K562 (cell line): ENCODE results near the gene OVOL1. TPM values are rescaled to one million over a fixed set of nuclear protein-coding genes. Genes with fewer than 3 reads are reported as not detected.

Experiments used
- ADNP ChIP-seq: fragments of 200-800 bp; sonication (Bioruptor generic); IDR thresholded peaks from 2 replicates; pipeline ENCODE4 v1.6.1; 2016; ENCODE audit warnings: missing genetic modification characterization, missing compliant biosample characterization
- ARNT ChIP-seq, 2 experiments: fragments of 450-650 bp; IDR thresholded peaks; 2 replicates each; pipeline ENCODE4 v1.6.1; 2016; ENCODE audit warnings: mild to moderate bottlenecking in 1 of 2
- E2F3 ChIP-seq: fragments of 250-450 bp; sonication (Bioruptor Pico); IDR thresholded peaks from 2 replicates; pipeline ENCODE4 v1.4.0; 2020; ENCODE audit warnings: mild to moderate bottlenecking
- EP300 ChIP-seq: IDR thresholded peaks from 2 replicates; pipeline ENCODE4 v1.6.1; 2012; ENCODE audit warnings: low read length, improper control_type of control experiment
- HOXB6 ChIP-seq: fragments of 250-450 bp; sonication (Bioruptor Pico); IDR thresholded peaks from 2 replicates; pipeline ENCODE4 v1.5.1; 2022; ENCODE audit warnings: mild to moderate bottlenecking, borderline replicate concordance
- MAFK ChIP-seq: IDR thresholded peaks from 2 replicates; pipeline ENCODE4 v1.6.1; 2011; ENCODE audit warnings: low read length, improper control_type of control experiment
- MIER1 ChIP-seq: fragments of 450-650 bp; IDR thresholded peaks from 2 replicates; pipeline ENCODE4 v1.6.1; 2016; ENCODE audit warnings: antibody characterized with exemption, mild to moderate bottlenecking, low read depth
- PHF8 ChIP-seq: fragments of 200-600 bp; sonication (generic); IDR thresholded peaks from 2 replicates; pipeline ENCODE4 v1.6.1; 2012; ENCODE audit warnings: mixed run types, mild to moderate bottlenecking, inconsistent platforms, low read length, moderate library complexity, borderline replicate concordance
- POLR2AphosphoS2 ChIP-seq: IDR thresholded peaks from 2 replicates; pipeline ENCODE4 v1.6.1; 2012; ENCODE audit warnings: low read length, improper control_type of control experiment
- XRCC4 ChIP-seq: IDR thresholded peaks from one replicate; pipeline ENCODE4 v1.6.1; 2011; ENCODE audit not compliant: insufficient read depth, insufficient read length; ENCODE audit errors: extremely low read depth
- XRCC5 ChIP-seq: fragments of 200-400 bp; formaldehyde crosslinking; IDR thresholded peaks from 2 replicates; pipeline ENCODE4 v1.6.1; 2017; ENCODE audit warnings: low read depth, mild to moderate bottlenecking, low read length
- ZC3H11A ChIP-seq: IDR thresholded peaks from 2 replicates; pipeline ENCODE4 v1.6.1; 2012; ENCODE audit warnings: low read depth, low read length, improper control_type of control experiment
- ZFP36 ChIP-seq: fragments of 150-350 bp; IDR thresholded peaks from 2 replicates; pipeline ENCODE4 v1.6.1; 2018; ENCODE audit warnings: low read length, low read depth; ENCODE audit not compliant: partially characterized antibody
- ZNF384 ChIP-seq: IDR thresholded peaks from 2 replicates; pipeline ENCODE4 v1.6.1; 2012; ENCODE audit warnings: low read depth, low read length, improper control_type of control experiment
- polyA plus RNA-seq, 8 experiments: library from polyadenylated mRNA; depleted of rRNA in 4 of 8; stranded (reverse) in 5 of 8; unstranded in 3 of 8; fragments of >200 nt; fragmentation: Nextera tagmentation in 2 of 8; fragmentation: Illumina TruSeq in 1 of 8; extraction: Ambion mirVana in 2 of 8; extraction: Trizol in 1 of 8; gene quantifications; 2 replicates each; pipeline versions ENCODE4 v1.2.1 to v1.2.3, GENCODE V29; 2011 to 2014; ENCODE audit warnings: inconsistent platforms in 1 of 8, missing spikeins in 1 of 8
- total RNA-seq, 7 experiments: library from RNA; depleted of rRNA in 6 of 7; stranded (reverse); fragments of >200 nt in 6 of 7; fragmentation: Illumina TruSeq in 2 of 7; extraction: Trizol in 2 of 7; gene quantifications; 2 replicates each; pipeline versions ENCODE4 v1.2.1 to v1.2.3, GENCODE V29; 2011 to 2021; ENCODE audit warnings: low replicate concordance in 1 of 7
- TF ChIP-seq, protein P1 (sequence below): sonication (generic); formaldehyde crosslinking; IDR thresholded peaks from 2 replicates; pipeline ENCODE4 v1.8.0; 2022; ENCODE audit warnings: mild to moderate bottlenecking, missing genetic modification reagents
- TF ChIP-seq, protein P2 (sequence below), 2 experiments: IDR thresholded peaks; 2 replicates each; pipeline ENCODE4 v1.6.1; 2012; ENCODE audit warnings: improper control_type of control experiment in 2 of 2, low read depth in 2 of 2, low read length in 2 of 2, borderline replicate concordance in 1 of 2
- TF ChIP-seq, protein P3 (sequence below): fragments of 450-650 bp; IDR thresholded peaks from 2 replicates; pipeline ENCODE4 v1.6.1; 2016; ENCODE audit warnings: low read depth, mild to moderate bottlenecking, moderate library complexity
- TF ChIP-seq, protein P4 (sequence below): fragments of 450-650 bp; IDR thresholded peaks from 2 replicates; pipeline ENCODE4 v1.6.1; 2017; ENCODE audit warnings: antibody characterized with exemption

OVOL1 gene
- total and polyA plus RNA-seq, 9 of the 15 experiments (the other 6 are each of a cell fraction or from before 2014, with no cell fraction given) = 0.09 TPM; not detected in 8

DNA sequence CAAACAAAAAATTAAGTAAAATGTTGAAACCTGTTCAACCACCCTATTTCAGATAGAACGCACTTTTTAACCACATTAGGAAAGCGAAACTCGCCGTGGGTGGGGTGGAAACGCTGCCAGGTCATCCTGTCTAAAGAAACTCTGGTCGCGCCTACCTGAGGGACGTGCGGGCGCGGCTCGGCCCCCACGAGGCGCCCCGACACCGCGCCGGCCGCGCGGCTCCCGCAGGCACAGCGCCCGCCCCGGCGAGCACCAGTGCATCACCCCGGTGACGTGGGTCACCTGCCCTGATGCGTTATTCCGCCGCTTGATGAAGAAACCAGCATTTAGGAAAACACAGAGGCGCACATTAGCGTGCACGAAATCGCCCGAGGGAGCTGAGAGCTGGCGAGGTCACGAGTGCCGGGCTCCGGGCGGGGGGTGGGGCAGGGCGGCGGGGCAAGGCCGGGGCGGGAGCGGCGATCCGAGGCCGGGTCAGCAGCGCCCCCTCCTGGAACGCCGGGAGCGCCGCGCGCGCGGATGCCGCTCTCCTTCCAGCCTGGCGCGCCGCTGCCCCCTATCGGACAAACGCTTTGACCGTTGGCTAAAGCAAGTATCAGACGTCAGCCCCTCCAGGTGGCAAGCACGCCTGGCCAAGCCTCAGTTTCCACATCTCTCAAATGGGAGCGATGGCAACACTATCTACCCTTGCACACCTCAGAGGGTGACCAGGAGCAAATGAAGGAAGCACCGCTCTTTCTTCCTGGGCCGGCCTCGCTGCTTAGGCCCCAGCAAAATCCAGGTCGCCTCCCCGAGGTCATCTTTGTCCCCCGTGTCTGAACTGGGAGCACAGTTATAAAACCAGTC, 31.2 kb downstream of the OVOL1 start (continued):
- TF ChIP-seq, protein P1, sequence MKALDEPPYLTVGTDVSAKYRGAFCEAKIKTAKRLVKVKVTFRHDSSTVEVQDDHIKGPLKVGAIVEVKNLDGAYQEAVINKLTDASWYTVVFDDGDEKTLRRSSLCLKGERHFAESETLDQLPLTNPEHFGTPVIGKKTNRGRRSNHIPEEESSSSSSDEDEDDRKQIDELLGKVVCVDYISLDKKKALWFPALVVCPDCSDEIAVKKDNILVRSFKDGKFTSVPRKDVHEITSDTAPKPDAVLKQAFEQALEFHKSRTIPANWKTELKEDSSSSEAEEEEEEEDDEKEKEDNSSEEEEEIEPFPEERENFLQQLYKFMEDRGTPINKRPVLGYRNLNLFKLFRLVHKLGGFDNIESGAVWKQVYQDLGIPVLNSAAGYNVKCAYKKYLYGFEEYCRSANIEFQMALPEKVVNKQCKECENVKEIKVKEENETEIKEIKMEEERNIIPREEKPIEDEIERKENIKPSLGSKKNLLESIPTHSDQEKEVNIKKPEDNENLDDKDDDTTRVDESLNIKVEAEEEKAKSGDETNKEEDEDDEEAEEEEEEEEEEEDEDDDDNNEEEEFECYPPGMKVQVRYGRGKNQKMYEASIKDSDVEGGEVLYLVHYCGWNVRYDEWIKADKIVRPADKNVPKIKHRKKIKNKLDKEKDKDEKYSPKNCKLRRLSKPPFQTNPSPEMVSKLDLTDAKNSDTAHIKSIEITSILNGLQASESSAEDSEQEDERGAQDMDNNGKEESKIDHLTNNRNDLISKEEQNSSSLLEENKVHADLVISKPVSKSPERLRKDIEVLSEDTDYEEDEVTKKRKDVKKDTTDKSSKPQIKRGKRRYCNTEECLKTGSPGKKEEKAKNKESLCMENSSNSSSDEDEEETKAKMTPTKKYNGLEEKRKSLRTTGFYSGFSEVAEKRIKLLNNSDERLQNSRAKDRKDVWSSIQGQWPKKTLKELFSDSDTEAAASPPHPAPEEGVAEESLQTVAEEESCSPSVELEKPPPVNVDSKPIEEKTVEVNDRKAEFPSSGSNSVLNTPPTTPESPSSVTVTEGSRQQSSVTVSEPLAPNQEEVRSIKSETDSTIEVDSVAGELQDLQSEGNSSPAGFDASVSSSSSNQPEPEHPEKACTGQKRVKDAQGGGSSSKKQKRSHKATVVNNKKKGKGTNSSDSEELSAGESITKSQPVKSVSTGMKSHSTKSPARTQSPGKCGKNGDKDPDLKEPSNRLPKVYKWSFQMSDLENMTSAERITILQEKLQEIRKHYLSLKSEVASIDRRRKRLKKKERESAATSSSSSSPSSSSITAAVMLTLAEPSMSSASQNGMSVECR = peak; percentile 47; the same call in 1 of the 2 replicates
- TF ChIP-seq, protein P2, sequence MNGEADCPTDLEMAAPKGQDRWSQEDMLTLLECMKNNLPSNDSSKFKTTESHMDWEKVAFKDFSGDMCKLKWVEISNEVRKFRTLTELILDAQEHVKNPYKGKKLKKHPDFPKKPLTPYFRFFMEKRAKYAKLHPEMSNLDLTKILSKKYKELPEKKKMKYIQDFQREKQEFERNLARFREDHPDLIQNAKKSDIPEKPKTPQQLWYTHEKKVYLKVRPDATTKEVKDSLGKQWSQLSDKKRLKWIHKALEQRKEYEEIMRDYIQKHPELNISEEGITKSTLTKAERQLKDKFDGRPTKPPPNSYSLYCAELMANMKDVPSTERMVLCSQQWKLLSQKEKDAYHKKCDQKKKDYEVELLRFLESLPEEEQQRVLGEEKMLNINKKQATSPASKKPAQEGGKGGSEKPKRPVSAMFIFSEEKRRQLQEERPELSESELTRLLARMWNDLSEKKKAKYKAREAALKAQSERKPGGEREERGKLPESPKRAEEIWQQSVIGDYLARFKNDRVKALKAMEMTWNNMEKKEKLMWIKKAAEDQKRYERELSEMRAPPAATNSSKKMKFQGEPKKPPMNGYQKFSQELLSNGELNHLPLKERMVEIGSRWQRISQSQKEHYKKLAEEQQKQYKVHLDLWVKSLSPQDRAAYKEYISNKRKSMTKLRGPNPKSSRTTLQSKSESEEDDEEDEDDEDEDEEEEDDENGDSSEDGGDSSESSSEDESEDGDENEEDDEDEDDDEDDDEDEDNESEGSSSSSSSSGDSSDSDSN (IDR thresholded peaks at IDR 0.05; ENCODE audit: borderline replicate concordance in 1 of 2, low read depth in 2 of 2, low read length in 2 of 2) = 0 out of 4 replicates have a peak, but pooled peaks of 1 of the 2 experiments have one; percentile 10
- TF ChIP-seq ZFP36 (peak; percentile 57), ADNP (tag) (peak; percentile 92), E2F3 (CRISPR knock-in tag) (peak; percentile 52; the same call in 1 of the 2 replicates), XRCC5 (peak; percentile 72), PHF8 (peak; percentile 58; the same call in 1 of the 2 replicates), ZC3H11A (no peak), EP300 (no peak), MIER1 (0 out of 2 replicates have a peak, but pooled peaks have one; percentile 44), HOXB6 (no peak), ARNT (IDR thresholded peaks at IDR 0.05) (no peak), POLR2AphosphoS2 (no peak), ZNF384 (peak; percentile 54; the same call in 1 of the 2 replicates), MAFK (no peak), XRCC4 (no peak)
- TF ChIP-seq, protein P3, sequence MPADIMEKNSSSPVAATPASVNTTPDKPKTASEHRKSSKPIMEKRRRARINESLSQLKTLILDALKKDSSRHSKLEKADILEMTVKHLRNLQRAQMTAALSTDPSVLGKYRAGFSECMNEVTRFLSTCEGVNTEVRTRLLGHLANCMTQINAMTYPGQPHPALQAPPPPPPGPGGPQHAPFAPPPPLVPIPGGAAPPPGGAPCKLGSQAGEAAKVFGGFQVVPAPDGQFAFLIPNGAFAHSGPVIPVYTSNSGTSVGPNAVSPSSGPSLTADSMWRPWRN = no peak
- TF ChIP-seq, protein P4, sequence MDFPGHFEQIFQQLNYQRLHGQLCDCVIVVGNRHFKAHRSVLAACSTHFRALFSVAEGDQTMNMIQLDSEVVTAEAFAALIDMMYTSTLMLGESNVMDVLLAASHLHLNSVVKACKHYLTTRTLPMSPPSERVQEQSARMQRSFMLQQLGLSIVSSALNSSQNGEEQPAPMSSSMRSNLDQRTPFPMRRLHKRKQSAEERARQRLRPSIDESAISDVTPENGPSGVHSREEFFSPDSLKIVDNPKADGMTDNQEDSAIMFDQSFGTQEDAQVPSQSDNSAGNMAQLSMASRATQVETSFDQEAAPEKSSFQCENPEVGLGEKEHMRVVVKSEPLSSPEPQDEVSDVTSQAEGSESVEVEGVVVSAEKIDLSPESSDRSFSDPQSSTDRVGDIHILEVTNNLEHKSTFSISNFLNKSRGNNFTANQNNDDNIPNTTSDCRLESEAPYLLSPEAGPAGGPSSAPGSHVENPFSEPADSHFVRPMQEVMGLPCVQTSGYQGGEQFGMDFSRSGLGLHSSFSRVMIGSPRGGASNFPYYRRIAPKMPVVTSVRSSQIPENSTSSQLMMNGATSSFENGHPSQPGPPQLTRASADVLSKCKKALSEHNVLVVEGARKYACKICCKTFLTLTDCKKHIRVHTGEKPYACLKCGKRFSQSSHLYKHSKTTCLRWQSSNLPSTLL = no peak
